Natural killer cell (primary cell): ENCODE data around the gene PCAT7. TPM values are rescaled to one million over a fixed set of nuclear protein-coding genes. Genes with fewer than 3 reads are reported as not detected.

Experiments
- ATAC-seq, 3 donors: fragments of 150-1000 bp in 2 of 3; fragments of 200-7000 bp in 1 of 3; cut with Tn5 transposase; 1 replicate in 1 of 3; 2 replicates in 2 of 3; pipeline ENCODE4 v1.10.0; 2021; ENCODE audit warnings: mild to moderate bottlenecking in 2 of 3, moderate library complexity in 2 of 3
- DNase-seq, 2 donors: peaks; one replicate each; pipeline versions ENCODE4 v3.0.0 to v3.0.0-alpha.2; 2013 to 2021; ENCODE audit warnings: mixed read lengths in 1 of 2
- H3K27ac ChIP-seq: one replicate; pipeline ENCODE4 v1.5.1; 2013; ENCODE audit warnings: mild to moderate bottlenecking, low read length
- H3K27me3 ChIP-seq: one replicate; pipeline ENCODE4 v1.6.1; 2013; ENCODE audit warnings: low read length; ENCODE audit not compliant: control insufficient read depth, insufficient read depth
- H3K36me3 ChIP-seq: one replicate; pipeline ENCODE4 v1.6.1; 2013; ENCODE audit warnings: low read length; ENCODE audit not compliant: control insufficient read depth, insufficient read depth
- H3K4me1 ChIP-seq: one replicate; pipeline ENCODE4 v1.6.1; 2013; ENCODE audit warnings: low read length; ENCODE audit not compliant: control insufficient read depth, insufficient read depth
- H3K4me3 ChIP-seq: one replicate; pipeline ENCODE4 v1.5.1; 2013; ENCODE audit warnings: low read length
- H3K9me3 ChIP-seq: one replicate; pipeline ENCODE4 v1.6.1; 2013; ENCODE audit warnings: low read length; ENCODE audit not compliant: control insufficient read depth, insufficient read depth
- H3K27ac Mint-ChIP-seq, 2 donors: one replicate each; pipeline ENCODE4 v1.8.0; 2022; ENCODE audit warnings: mild to moderate bottlenecking in 2 of 2, mixed read lengths in 2 of 2, moderate library complexity in 1 of 2
- H3K27me3 Mint-ChIP-seq, 2 donors: one replicate each; pipeline ENCODE4 v1.8.0; 2022; ENCODE audit warnings: low read depth in 2 of 2, mixed read lengths in 2 of 2
- H3K36me3 Mint-ChIP-seq: one replicate; pipeline ENCODE4 v1.8.0; 2022; ENCODE audit warnings: mixed read lengths
- H3K4me1 Mint-ChIP-seq, 2 donors: one replicate each; pipeline ENCODE4 v1.8.0; 2022; ENCODE audit warnings: mixed read lengths in 2 of 2
- H3K4me3 Mint-ChIP-seq: one replicate; pipeline ENCODE4 v1.8.0; 2022; ENCODE audit warnings: mild to moderate bottlenecking, moderate library complexity, mixed read lengths
- H3K9me3 Mint-ChIP-seq, 2 donors: one replicate each; pipeline ENCODE4 v1.8.0; 2022; ENCODE audit warnings: mixed read lengths in 2 of 2
- CTCF ChIP-seq: fragments of 200-600 bp; IDR thresholded peaks from one replicate; pipeline ENCODE4 v1.8.0; 2022; ENCODE audit warnings: antibody characterized with exemption
- WGBS: methylation state at CpG from one replicate; pipeline ENCODE4 v1.1.7; 2013; ENCODE audit warnings: missing lambda C conversion rate; ENCODE audit not compliant: insufficient coverage; 5-methylcytosine and 5-hydroxymethylcytosine counted together
- intact Hi-C: fragments of 100-400 bp; cut with micrococcal nuclease; formaldehyde crosslinking; loops from one replicate; pipeline ENCODE4 v1.14.2; 2022
- total RNA-seq, 4 donors: library from RNA; stranded (reverse); fragments of 120-200 nt in 1 of 4; gene quantifications; one replicate each; pipeline versions ENCODE4 v1.2.3 to v1.2.4, GENCODE V29; 2013 to 2022

Gene PCAT7
- total RNA-seq, 3 donors from 2014 or later (not counting 1 experiment from before 2014, with no cell fraction given), result not detected

- Mint-ChIP-seq H3K36me3 (no peaks in the 10 kb centered on the region), H3K27me3 (peaks cover 0 to 14% of the 10 kb centered on the region in 2 donors), H3K4me3 (no peak overlapping the region), H3K27ac (no peak overlapping the region), H3K4me1 (no peaks in the 10 kb centered on the region), H3K9me3 (no peaks in the 10 kb centered on the region)
- no peak overlapping the region for H3K27ac ChIP-seq
- no peak for DNase-seq
- TF ChIP-seq CTCF, result no peak
- 88% methylated on average over 5 of the region's 7 CpGs for WGBS
- H3K4me3 ChIP-seq, result no peak overlapping the region
- intact Hi-C loops, result no loop called here
- H3K27me3 ChIP-seq, result no peaks in the 10 kb centered on the region
- H3K4me1 ChIP-seq, result no peaks in the 10 kb centered on the region
- ATAC-seq, result no peak
- H3K36me3 ChIP-seq, result no peaks in the 10 kb centered on the region
- H3K9me3 ChIP-seq, result no peaks in the 10 kb centered on the region
Measured at GRCh38 chr9:94525396-94526035, 29.4 kb upstream of the PCAT7 start.

- H3K4me1 ChIP-seq, result no peaks in the 10 kb centered on the region
- Mint-ChIP-seq H3K4me3 (no peak overlapping the region), H3K36me3 (no peaks in the 10 kb centered on the region), H3K9me3 (no peaks in the 10 kb centered on the region), H3K27ac (no peak overlapping the region), H3K4me1 (no peaks in the 10 kb centered on the region), H3K27me3 (peaks cover 0 to 14% of the 10 kb centered on the region in 2 donors)
- H3K4me3 ChIP-seq, result no peak overlapping the region
- ATAC-seq (no peak), DNase-seq (no peak)
- intact Hi-C loops, result no loop called here
- no peaks in the 10 kb centered on the region for H3K36me3 ChIP-seq
- no CpG with 5 or more reads among the region's 1 CpG for WGBS
- H3K27ac ChIP-seq, result no peak overlapping the region
- no peaks in the 10 kb centered on the region for H3K9me3 ChIP-seq
- no peaks in the 10 kb centered on the region for H3K27me3 ChIP-seq
- TF ChIP-seq CTCF, result no peak
Measured at GRCh38 chr9:94526271-94526670, 28.6 kb upstream of the PCAT7 start.

GRCh38 chr9:94526951-94527350 lies 27.9 kb upstream of the PCAT7 start:
- H3K4me1 ChIP-seq, result no peaks in the 10 kb centered on the region
- no peak overlapping the region for H3K27ac Mint-ChIP-seq
- 83% methylated on average over 1 of the region's 1 CpG for WGBS
- no peaks in the 10 kb centered on the region for H3K9me3 ChIP-seq
- no peaks in the 10 kb centered on the region for H3K36me3 Mint-ChIP-seq
- DNase-seq (no peak), ATAC-seq (no peak)
- H3K4me3 Mint-ChIP-seq, result no peak overlapping the region
- no peak overlapping the region for H3K4me3 ChIP-seq
- no peaks in the 10 kb centered on the region for H3K9me3 Mint-ChIP-seq
- H3K27ac ChIP-seq, result no peak overlapping the region
- TF ChIP-seq CTCF, result no peak
- intact Hi-C loops, result no loop called here
- peaks cover 0 to 14% of the 10 kb centered on the region in 2 donors for H3K27me3 Mint-ChIP-seq
- H3K4me1 Mint-ChIP-seq, result no peaks in the 10 kb centered on the region
- H3K36me3 ChIP-seq, result no peaks in the 10 kb centered on the region
- H3K27me3 ChIP-seq, result no peaks in the 10 kb centered on the region

- Mint-ChIP-seq H3K36me3 (no peaks in the 10 kb centered on the region), H3K27ac (no peak overlapping the region)
Measured at GRCh38 chr9:94528886-94529285, 26.0 kb upstream of the PCAT7 start.

More at GRCh38 chr9:94528886-94529285, 26.0 kb upstream of the PCAT7 start:
- Histone ChIP-seq H3K9me3 (no peaks in the 10 kb centered on the region), H3K36me3 (no peaks in the 10 kb centered on the region), H3K27ac (no peak overlapping the region), H3K27me3 (no peaks in the 10 kb centered on the region), H3K4me1 (no peaks in the 10 kb centered on the region), H3K4me3 (no peak overlapping the region)
- intact Hi-C loops, result no loop called here
- no peak for ATAC-seq
- DNase-seq, result no peak
- TF ChIP-seq CTCF, result no peak
- 91% methylated on average over 3 of the region's 4 CpGs for WGBS
- H3K4me1 Mint-ChIP-seq, result no peaks in the 10 kb centered on the region
- no peak overlapping the region for H3K4me3 Mint-ChIP-seq
- H3K27me3 Mint-ChIP-seq, result peaks cover 3 to 14% of the 10 kb centered on the region in 2 donors
- no peaks in the 10 kb centered on the region for H3K9me3 Mint-ChIP-seq
